ENCODE results near the gene DNAH1. TPM values are rescaled to one million over a fixed set of nuclear protein-coding genes. Genes with fewer than 3 reads are reported as not detected.
A peak's percentile ranks its signal among the peaks of the same experiment; 100 is the strongest.
"Not testable (repeated sequence)": the region's sequence is repeated elsewhere in the genome, so short reads cannot be mapped to it uniquely, and the experiment has no call there.

Gene DNAH1
- total RNA-seq = 1.1 and 2.6 TPM in 2 replicates

DNA sequence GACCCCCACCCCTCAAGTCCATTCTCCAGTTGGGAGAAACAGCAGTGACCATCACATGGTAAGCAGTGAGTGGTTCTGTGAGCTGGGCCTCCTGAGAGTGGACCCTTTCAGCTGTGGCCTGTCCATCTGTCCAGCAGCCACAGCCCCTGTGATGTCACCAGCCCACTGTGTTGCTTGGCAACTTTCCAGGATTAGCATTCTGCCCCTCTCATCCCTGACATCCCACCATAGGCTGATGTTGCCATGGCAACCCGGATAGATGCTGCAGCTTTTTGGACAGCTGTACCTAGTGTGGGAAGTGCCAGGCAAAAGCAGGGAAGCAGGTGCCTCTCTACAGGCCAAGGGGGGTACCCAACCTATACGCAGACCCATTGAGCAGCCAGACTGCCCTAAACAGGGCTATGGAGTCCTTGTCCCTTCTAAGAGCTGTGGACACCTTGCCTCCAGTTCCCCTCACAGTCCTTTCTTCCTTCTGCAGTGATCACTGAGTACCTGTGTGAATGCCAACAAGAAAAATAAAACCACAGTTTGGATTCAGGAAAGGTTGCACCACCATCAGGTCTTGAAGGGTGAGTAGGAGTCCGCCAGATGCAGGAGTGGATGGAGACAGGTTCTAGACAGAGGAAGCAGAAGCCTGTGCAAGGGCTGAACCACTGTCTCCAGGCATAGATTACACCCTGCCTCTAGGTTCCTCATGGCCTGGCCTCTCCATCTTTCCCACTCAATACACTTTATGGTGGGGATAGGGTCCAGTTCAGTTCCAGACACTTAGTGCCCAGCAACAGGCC, at the start of gene DNAH1:
DNAH1 (plus strand) TSS at position 343 of the 788 bp plus-strand sequence. CDS start 6,124 bp downstream, outside the sequence.
- DNase-seq (ENCODE audit: low read depth in 2 of 2) = peak in 1 of 2 donors; percentile 16

DNA sequence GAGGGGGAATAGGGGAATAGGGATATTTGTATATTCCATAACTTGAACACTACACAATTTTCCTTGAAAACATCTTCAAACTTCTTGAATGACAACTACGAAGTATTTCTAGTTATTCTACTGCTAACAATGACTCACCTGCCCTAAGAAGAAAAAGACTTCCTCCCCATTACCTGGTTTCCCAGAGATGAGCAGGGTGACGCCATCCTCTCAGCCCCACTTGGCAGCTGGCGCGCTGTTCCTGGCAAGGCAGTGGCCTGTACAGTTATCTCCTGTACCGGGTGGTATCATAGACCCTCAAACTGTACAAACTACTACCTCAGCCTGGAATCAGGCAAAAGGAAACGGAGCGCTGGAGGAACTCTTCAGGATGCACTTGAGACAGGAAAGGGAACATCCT, 48.1 kb upstream of the DNAH1 start:
- no peak for DNase-seq (ENCODE audit: low read depth in 2 of 2)

- no peak for DNase-seq (ENCODE audit: low read depth in 2 of 2)
Measured at GRCh38 chr3:52269776-52270175, 46.3 kb upstream of the DNAH1 start.

DNA sequence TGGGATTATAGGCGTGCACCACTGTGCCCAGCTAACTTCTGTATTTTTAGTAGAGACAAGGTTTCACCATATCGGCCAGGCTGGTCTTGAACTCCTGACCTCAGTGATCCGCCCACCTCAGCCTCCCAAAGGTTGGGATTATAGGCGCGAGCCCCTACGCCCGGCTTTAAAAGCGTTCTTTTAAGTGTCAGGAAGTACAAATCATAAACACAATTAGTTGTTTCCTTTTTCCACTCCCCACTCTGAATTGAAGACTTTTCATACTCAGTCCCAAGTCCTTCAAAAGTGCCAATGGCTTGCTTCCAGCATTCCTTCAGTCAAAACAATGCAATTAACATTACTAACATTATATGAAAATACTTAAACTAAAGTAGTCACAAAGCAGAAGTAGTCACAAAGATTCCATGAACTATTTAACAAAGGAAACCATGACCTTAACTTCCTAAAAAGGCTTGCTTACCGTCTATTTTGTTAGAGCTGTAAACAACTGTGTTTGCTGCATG, 45.8 kb upstream of the DNAH1 start:
- DNase-seq (ENCODE audit: low read depth in 2 of 2) = peak in 1 of 2 donors; percentile 84

- not testable (repeated sequence) for DNase-seq (ENCODE audit: low read depth in 2 of 2)
Measured at GRCh38 chr3:52272172-52272571, 43.9 kb upstream of the DNAH1 start.

GRCh38 chr3:52272831-52273230, 43.3 kb upstream of the DNAH1 start:
- DNase-seq (ENCODE audit: low read depth in 2 of 2) = no peak

DNA sequence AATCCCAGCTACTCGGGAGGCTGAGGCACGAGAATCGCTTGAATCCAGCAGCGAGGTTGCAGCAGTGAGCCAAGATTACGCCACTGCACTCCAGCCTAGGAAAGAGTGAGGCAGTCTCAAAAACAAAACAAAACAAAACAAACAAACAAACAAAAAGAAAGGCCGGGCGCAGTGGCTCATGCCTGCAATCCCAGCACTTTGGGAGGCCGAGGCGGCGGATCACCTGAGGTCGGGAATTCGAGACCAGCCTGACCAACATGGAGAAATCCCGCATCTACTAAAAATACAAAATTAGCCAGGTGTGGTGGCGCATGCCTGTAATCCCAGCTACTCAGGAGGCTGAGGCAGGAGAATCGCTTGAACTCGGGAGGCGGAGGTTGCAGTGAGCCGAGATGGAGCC, 41.3 kb upstream of the DNAH1 start:
- not testable (repeated sequence) for DNase-seq (ENCODE audit: low read depth in 2 of 2)

- DNase-seq (ENCODE audit: low read depth in 2 of 2) = peak; percentile 61 to 77
Measured at GRCh38 chr3:52277071-52277964, 38.8 kb upstream of the DNAH1 start.

- DNase-seq (ENCODE audit: low read depth in 2 of 2) = peak; percentile 54 to 63
Measured at GRCh38 chr3:52277972-52278509, 38.1 kb upstream of the DNAH1 start.

GRCh38 chr3:52278510-52279069, 37.5 kb upstream of the DNAH1 start, which contains the start of gene WDR82:
Gene WDR82, minus strand, starts transcription at chr3:52278649. Its CDS starts 288 bp downstream, at chr3:52278361.
- peak; percentile 95 to 96 for DNase-seq (ENCODE audit: low read depth in 2 of 2)

DNA sequence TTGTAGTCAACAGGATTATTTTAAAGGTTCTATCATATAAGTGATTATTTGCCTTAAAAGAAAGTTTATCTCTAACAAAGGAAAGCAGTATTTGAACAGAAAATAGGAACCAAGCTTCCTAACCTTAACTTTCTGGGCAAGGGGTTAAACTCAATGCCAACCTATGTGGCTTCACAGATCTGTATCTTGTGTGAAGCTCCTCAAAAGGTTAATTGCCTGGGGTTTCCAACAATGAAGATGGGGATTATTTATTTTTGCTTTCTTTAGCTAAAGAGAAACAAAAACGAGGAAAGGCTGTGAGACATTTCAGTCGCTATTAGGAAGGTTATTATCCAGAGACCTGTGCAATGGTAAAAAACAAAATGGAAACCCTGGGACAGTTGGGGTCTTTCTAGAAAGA, 36.5 kb upstream of the DNAH1 start:
- no peak for DNase-seq (ENCODE audit: low read depth in 2 of 2)

DNA sequence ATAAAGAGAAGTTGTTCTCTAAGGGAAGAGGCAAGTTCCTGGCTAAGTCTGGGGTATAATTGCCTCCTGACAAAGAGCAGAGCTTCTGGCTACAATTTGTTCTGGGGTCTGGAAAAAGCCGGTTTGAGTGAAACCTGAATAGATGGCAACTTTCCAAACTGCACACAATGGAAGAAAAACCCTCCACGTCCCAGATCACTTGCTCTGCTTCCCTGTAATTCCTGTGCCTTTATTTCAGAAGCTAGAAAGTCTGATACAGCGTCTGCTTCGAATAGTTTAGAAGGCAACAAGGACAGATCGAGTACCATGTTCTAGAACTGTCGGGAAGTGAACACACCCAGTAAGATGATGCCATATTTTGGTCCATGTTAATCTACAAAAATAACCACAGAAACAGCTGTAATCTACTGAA, 36.1 kb upstream of the DNAH1 start:
- DNase-seq (ENCODE audit: low read depth in 2 of 2) = peak; percentile 67 to 83

GRCh38 chr3:52281981-52282801, 33.9 kb upstream of the DNAH1 start:
- DNase-seq (ENCODE audit: low read depth in 2 of 2) = no peak

DNA sequence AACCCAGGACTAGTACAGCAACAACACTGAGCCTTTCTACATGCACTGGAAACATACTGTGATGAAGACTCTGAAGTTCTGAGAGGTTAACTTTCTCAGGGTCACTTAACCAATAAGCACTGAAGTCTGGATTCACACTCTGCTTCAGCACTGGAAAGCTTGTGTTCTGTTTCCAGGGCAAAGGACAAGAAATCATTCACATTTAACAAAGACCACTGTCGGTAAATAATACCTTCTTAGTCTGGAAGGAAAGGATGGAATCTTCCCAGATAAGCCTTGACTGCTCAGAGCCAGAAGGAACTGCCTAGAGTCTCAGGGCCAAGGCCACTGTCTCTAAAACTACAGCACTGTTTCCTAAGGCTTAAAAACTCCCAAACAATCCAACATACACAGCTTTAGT, 32.8 kb upstream of the DNAH1 start:
- no peak for DNase-seq (ENCODE audit: low read depth in 2 of 2)

GRCh38 chr3:52284051-52284450, 32.1 kb upstream of the DNAH1 start:
- not testable (repeated sequence) for DNase-seq (ENCODE audit: low read depth in 2 of 2)

GRCh38 chr3:52286777-52287110, 29.4 kb upstream of the DNAH1 start:
- no peak for DNase-seq (ENCODE audit: low read depth in 2 of 2)

DNA sequence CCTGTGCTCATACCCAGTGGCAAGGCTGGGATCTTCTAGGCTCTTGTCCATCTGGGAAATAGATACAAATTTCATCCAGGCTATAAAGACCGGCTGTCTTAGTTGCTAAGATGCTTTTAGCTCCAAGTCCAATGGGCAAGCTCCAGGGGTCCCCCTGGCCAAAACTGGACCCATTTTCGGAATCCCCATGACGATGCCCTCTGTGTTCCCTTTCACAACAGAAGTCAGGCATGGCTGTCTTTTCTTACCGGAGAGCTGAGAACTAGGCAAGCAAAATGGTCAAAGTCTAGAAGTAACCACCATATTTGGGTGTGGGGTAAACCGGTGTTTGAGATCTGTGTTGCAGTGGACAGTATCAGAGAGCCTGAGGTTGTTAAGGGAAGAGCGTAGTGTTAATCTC, 27.4 kb upstream of the DNAH1 start:
- no peak for DNase-seq (ENCODE audit: low read depth in 2 of 2)

GRCh38 chr3:52289338-52289746, 26.8 kb upstream of the DNAH1 start:
- no peak for DNase-seq (ENCODE audit: low read depth in 2 of 2)

DNA sequence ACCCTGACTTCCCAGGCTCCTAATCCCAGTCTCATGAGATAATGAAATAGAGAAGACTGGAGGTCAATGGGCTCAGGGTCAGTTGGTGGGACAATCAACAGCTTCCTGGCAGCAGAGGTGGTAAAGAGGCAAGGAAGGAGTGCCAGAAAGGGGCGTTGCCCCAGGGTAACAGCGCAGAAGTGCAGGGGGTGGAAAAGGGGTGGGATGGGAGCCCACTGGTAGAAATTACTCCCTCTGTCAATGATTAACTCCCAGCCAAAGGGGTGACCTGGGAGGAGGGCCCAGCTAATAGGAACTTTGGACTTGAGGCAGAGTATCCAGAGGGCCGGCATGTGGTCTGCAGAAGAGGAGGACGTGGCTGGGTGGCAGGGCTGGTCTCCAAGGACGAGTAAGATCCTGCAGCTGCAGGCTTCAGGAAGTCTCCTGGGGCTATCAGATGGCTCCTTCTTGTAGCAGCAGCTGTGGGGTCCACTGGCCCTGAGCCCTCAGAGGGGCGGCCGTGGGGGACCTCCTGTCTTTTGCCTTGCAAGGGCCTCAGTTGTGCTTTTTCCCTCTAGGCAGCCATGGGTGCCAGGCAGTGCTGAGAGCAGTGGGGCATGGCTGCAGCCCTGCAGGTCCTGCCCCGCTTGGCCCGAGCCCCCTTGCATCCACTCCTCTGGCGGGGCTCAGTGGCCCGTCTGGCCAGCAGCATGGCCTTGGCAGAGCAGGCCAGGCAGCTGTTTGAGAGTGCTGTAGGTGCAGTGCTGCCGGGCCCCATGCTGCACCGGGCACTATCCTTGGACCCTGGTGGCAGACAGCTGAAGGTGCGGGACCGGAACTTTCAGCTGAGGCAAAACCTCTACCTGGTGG, 26.1 kb upstream of the DNAH1 start:
- no peak for DNase-seq (ENCODE audit: low read depth in 2 of 2)
